Myocyte (in vitro differentiated cells): ENCODE results near the gene MYO3B. TPM values are rescaled to one million over a fixed set of nuclear protein-coding genes. Genes with fewer than 3 reads are reported as not detected.
"Not testable (repeated sequence)": the region's sequence is repeated elsewhere in the genome, so short reads cannot be mapped to it uniquely, and the experiment has no call there.

Source experiments
- DNase-seq: peaks from one replicate; pipeline ENCODE4 v3.0.0-alpha.2; 2012; ENCODE audit warnings: low read depth
- total RNA-seq: library from RNA; depleted of rRNA; stranded (reverse); fragments of >200 nt; gene quantifications from 2 replicates; pipeline ENCODE4 v1.2.3, GENCODE V29; 2014

MYO3B gene
- total RNA-seq, 1 donor from 2014 or later = not detected

- DNase-seq = no peak
Measured at GRCh38 chr2:170544817-170545216, 366.9 kb downstream of the MYO3B start.

GRCh38 chr2:170548304-170548703 lies 370.4 kb downstream of the MYO3B start:
- no peak for DNase-seq

GRCh38 chr2:170550501-170550900 lies 372.6 kb downstream of the MYO3B start:
- peak; percentile 66 for DNase-seq

- DNase-seq = not testable (repeated sequence)
Measured at GRCh38 chr2:170551899-170552298, 374.0 kb downstream of the MYO3B start.

- DNase-seq = no peak
Measured at GRCh38 chr2:170553748-170554147, 375.8 kb downstream of the MYO3B start.

- peak; percentile 96 for DNase-seq
Measured at GRCh38 chr2:170554278-170554955, 376.5 kb downstream of the MYO3B start.

GRCh38 chr2:170562928-170563327 lies 385.0 kb downstream of the MYO3B start:
- no peak for DNase-seq

GRCh38 chr2:170563401-170563800 lies 385.5 kb downstream of the MYO3B start:
- DNase-seq = no peak

GRCh38 chr2:170566138-170566537 lies 388.2 kb downstream of the MYO3B start:
- no peak for DNase-seq

GRCh38 chr2:170567429-170567828 lies 389.5 kb downstream of the MYO3B start:
- no peak for DNase-seq

- DNase-seq = no peak
Measured at GRCh38 chr2:170568511-170568910, 390.6 kb downstream of the MYO3B start.

- DNase-seq = no peak
Measured at GRCh38 chr2:170571612-170572011, 393.7 kb downstream of the MYO3B start.

- no peak for DNase-seq
Measured at GRCh38 chr2:170573671-170574070, 395.7 kb downstream of the MYO3B start.

- peak; percentile 4 for DNase-seq
Measured at GRCh38 chr2:170576296-170576695, 398.3 kb downstream of the MYO3B start.

GRCh38 chr2:170577356-170577755 lies 399.4 kb downstream of the MYO3B start:
- no peak for DNase-seq

- no peak for DNase-seq
Measured at GRCh38 chr2:170578606-170579005, 400.7 kb downstream of the MYO3B start.

GRCh38 chr2:170579511-170579910 lies 401.6 kb downstream of the MYO3B start:
- DNase-seq = no peak

GRCh38 chr2:170582313-170582712 lies 404.4 kb downstream of the MYO3B start:
- DNase-seq = no peak

GRCh38 chr2:170582751-170583463 lies 405.0 kb downstream of the MYO3B start:
- DNase-seq = no peak

GRCh38 chr2:170585067-170585466 lies 407.1 kb downstream of the MYO3B start:
- DNase-seq = no peak

- no peak for DNase-seq
Measured at GRCh38 chr2:170586571-170587095, 408.7 kb downstream of the MYO3B start.

GRCh38 chr2:170587117-170587516 lies 409.2 kb downstream of the MYO3B start:
- no peak for DNase-seq

GRCh38 chr2:170587922-170588321 lies 410.0 kb downstream of the MYO3B start:
- peak; percentile 18 for DNase-seq
